HG03354 (cell line): ENCODE data around the gene TBCEL.
"Not testable (repeated sequence)": the region's sequence is repeated elsewhere in the genome, so short reads cannot be mapped to it uniquely, and the experiment has no call there.

Source experiments
- ATAC-seq: cut with Tn5 transposase; IDR thresholded peaks from one replicate; pipeline ENCODE4 v1.9.1; 2021; ENCODE audit warnings: mild to moderate bottlenecking; ENCODE audit not compliant: unreplicated experiment, poor library complexity, severe bottlenecking

TBCEL gene

GRCh38 chr11:121021718-121022117, 2.2 kb upstream of the TBCEL start:
- not testable (repeated sequence) for ATAC-seq

GRCh38 chr11:121024989-121025388, 1.1 kb downstream of the TBCEL start:
- ATAC-seq = no peak

GRCh38 chr11:121029153-121029552, 5.3 kb downstream of the TBCEL start:
- ATAC-seq = no peak

GRCh38 chr11:121029813-121030445, 6.0 kb downstream of the TBCEL start:
- ATAC-seq = no peak

- ATAC-seq = no peak
These were observed 7.3 kb downstream of the TBCEL start for GRCh38 chr11:121031167-121031566.

- ATAC-seq = not testable (repeated sequence)
These were observed 7.7 kb downstream of the TBCEL start for GRCh38 chr11:121031648-121032047.

GRCh38 chr11:121032546-121032945, 8.6 kb downstream of the TBCEL start:
- no peak for ATAC-seq

- ATAC-seq = no peak
These were observed 9.7 kb downstream of the TBCEL start for GRCh38 chr11:121033635-121034034.

GRCh38 chr11:121035169-121035755, 11.4 kb downstream of the TBCEL start:
- no peak for ATAC-seq

GRCh38 chr11:121035780-121036179, 11.9 kb downstream of the TBCEL start:
- ATAC-seq = no peak

GRCh38 chr11:121037016-121037415, 13.1 kb downstream of the TBCEL start:
- ATAC-seq = no peak

GRCh38 chr11:121038648-121039409, 14.9 kb downstream of the TBCEL start:
- ATAC-seq = no peak

GRCh38 chr11:121039971-121040613, 16.2 kb downstream of the TBCEL start:
- no peak for ATAC-seq

- ATAC-seq = no peak
These were observed 16.7 kb downstream of the TBCEL start for GRCh38 chr11:121040614-121041002.

- no peak for ATAC-seq
These were observed 17.2 kb downstream of the TBCEL start for GRCh38 chr11:121041072-121041471.

- ATAC-seq = no peak
These were observed 18.4 kb downstream of the TBCEL start for GRCh38 chr11:121042296-121042695.

GRCh38 chr11:121047926-121048325, 24.0 kb downstream of the TBCEL start:
- ATAC-seq = no peak

- no peak for ATAC-seq
These were observed 24.7 kb downstream of the TBCEL start for GRCh38 chr11:121048464-121049233.

GRCh38 chr11:121053244-121053643, 29.3 kb downstream of the TBCEL start:
- no peak for ATAC-seq

GRCh38 chr11:121054266-121054665, 30.4 kb downstream of the TBCEL start:
- ATAC-seq = no peak
